ENCODE measurements around the gene PLEKHM3. TPM values are rescaled to one million over a fixed set of nuclear protein-coding genes. Genes with fewer than 3 reads are reported as not detected.

Gene PLEKHM3
- total and polyA plus RNA-seq, 2 of the 13 experiments (the other 11 are each of a cell fraction or from before 2014, with no cell fraction given), result 4.5 to 4.7 TPM

DNA sequence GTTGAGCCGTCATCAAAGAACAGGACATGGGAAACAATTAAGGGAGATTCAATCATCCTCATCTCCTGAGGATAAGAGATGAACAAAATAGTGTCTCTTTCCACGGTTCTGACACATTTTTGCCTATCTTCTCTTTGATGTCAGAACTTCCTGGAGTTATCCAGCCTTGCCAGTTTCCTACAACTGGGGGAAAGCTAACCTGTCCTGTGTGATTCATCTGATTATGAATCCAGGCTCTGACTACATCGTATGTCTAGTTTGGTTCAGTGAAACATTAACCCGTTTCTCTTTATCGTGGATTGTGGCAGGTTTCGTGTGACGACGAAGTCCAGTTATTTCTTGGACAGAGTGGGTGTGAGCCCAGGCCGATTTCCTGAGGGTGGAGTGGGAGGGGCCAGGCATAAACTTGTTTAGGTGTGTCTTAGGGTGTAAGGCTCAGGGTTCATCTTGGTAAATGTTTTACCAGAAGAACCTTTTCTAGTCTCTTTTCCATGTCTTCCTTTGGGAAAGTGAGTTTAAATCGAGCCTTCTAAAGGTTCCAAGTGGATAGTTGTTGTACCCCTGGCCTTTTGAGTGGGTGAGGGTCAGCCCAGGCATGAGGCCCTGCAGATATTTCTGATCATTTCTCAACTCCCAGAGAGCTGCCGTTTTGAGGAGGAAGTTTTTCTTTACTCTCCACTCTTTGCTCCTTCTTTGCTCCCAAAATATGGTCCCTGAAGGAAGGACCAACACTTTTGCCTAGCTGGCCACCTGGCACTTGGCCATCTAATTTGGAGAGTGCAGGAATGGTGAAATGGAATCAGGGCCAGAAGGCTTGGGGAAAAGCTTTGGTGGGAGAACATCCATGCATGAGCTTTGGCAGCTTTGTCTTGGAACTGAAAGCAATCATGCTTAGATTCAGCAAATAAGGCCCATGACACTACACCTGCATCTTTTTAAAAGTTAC, 205.2 kb downstream of the PLEKHM3 start (continued):
- TF ChIP-seq LRRFIP1 (CRISPR knock-in tag; conservative IDR thresholded peaks at IDR 0.05), result 0 out of 2 replicates have a peak, but pooled peaks have one; percentile 32
- TF ChIP-seq, protein P1, sequence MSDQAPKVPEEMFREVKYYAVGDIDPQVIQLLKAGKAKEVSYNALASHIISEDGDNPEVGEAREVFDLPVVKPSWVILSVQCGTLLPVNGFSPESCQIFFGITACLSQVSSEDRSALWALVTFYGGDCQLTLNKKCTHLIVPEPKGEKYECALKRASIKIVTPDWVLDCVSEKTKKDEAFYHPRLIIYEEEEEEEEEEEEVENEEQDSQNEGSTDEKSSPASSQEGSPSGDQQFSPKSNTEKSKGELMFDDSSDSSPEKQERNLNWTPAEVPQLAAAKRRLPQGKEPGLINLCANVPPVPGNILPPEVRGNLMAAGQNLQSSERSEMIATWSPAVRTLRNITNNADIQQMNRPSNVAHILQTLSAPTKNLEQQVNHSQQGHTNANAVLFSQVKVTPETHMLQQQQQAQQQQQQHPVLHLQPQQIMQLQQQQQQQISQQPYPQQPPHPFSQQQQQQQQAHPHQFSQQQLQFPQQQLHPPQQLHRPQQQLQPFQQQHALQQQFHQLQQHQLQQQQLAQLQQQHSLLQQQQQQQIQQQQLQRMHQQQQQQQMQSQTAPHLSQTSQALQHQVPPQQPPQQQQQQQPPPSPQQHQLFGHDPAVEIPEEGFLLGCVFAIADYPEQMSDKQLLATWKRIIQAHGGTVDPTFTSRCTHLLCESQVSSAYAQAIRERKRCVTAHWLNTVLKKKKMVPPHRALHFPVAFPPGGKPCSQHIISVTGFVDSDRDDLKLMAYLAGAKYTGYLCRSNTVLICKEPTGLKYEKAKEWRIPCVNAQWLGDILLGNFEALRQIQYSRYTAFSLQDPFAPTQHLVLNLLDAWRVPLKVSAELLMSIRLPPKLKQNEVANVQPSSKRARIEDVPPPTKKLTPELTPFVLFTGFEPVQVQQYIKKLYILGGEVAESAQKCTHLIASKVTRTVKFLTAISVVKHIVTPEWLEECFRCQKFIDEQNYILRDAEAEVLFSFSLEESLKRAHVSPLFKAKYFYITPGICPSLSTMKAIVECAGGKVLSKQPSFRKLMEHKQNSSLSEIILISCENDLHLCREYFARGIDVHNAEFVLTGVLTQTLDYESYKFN (CRISPR knock-in tag; conservative IDR thresholded peaks at IDR 0.05), result peak; percentile 99
- TF ChIP-seq ZNF674 (CRISPR knock-in tag; IDR thresholded peaks at IDR 0.05; ENCODE audit: low read depth), result no peak
- TF ChIP-seq ZNF30 (CRISPR knock-in tag; IDR thresholded peaks at IDR 0.05), result no peak
- TF ChIP-seq TSC22D2 (CRISPR knock-in tag; IDR thresholded peaks at IDR 0.05; ENCODE audit: borderline replicate concordance), result peak; percentile 80; the same call in 1 of the 2 replicates
- peak; percentile 84 for TF ChIP-seq CREM (IDR thresholded peaks at IDR 0.05)
- no peak for TF ChIP-seq CREM (CRISPR knock-in tag; IDR thresholded peaks at IDR 0.05)
- TF ChIP-seq ZNF558 (CRISPR knock-in tag; IDR thresholded peaks at IDR 0.05; ENCODE audit: borderline replicate concordance), result no peak
- peak; percentile 52; the same call in 1 of the 2 replicates for TF ChIP-seq NR2F6 (IDR thresholded peaks at IDR 0.05)
- TF ChIP-seq NR2F6 (CRISPR knock-in tag; IDR thresholded peaks at IDR 0.05), result peak; percentile 78
- TF ChIP-seq ZKSCAN8 (CRISPR knock-in tag; IDR thresholded peaks at IDR 0.05; ENCODE audit: borderline replicate concordance), result peak; percentile 86; the same call in 1 of the 2 replicates
- TF ChIP-seq IKZF4 (CRISPR knock-in tag; IDR thresholded peaks at IDR 0.05; ENCODE audit: borderline replicate concordance, low read depth, not compliant biosample characterization), result no peak
- peak; percentile 91 for TF ChIP-seq HOXA5 (CRISPR knock-in tag; IDR thresholded peaks at IDR 0.05)
- peak; percentile 90 for TF ChIP-seq SOX5 (CRISPR knock-in tag; IDR thresholded peaks at IDR 0.05; ENCODE audit: borderline replicate concordance)
- TF ChIP-seq YEATS2 (CRISPR knock-in tag; IDR thresholded peaks at IDR 0.05; ENCODE audit: borderline replicate concordance), result 0 out of 2 replicates have a peak, but pooled peaks have one; percentile 56
- TF ChIP-seq RAD51 (IDR thresholded peaks at IDR 0.05; ENCODE audit: borderline replicate concordance), result no peak
- TF ChIP-seq ZNF761 (CRISPR knock-in tag; conservative IDR thresholded peaks at IDR 0.05), result no peak
- TF ChIP-seq ARNT (IDR thresholded peaks at IDR 0.05), result no peak
- TF ChIP-seq TCF7 (IDR thresholded peaks at IDR 0.05; ENCODE audit: low read depth), result peak; percentile 78
- peak; percentile 89; the same call in 1 of the 2 replicates for TF ChIP-seq NKX3-1 (CRISPR knock-in tag; IDR thresholded peaks at IDR 0.05)
- no peak for TF ChIP-seq ZNF878 (CRISPR knock-in tag; IDR thresholded peaks at IDR 0.05)
- TF ChIP-seq FUBP1 (CRISPR knock-in tag; IDR thresholded peaks at IDR 0.05; ENCODE audit: borderline replicate concordance), result no peak
- TF ChIP-seq ZNF3 (CRISPR knock-in tag; IDR thresholded peaks at IDR 0.05), result 0 out of 2 replicates have a peak, but pooled peaks have one; percentile 24

All from HepG2 (cell line).